ENCODE data around the gene DPP6. TPM values are rescaled to one million over a fixed set of nuclear protein-coding genes. Genes with fewer than 3 reads are reported as not detected.
"Not testable (repeated sequence)": the region's sequence is repeated elsewhere in the genome, so short reads cannot be mapped to it uniquely, and the experiment has no call there.

DPP6 gene
- total and polyA plus RNA-seq, 4 experiments from 2014 or later = not detected

- H3K4me1 Mint-ChIP-seq; H3K27ac Mint-ChIP-seq; H3K9me3 Mint-ChIP-seq; H3K27me3 ChIP-seq (ENCODE audit: insufficient read depth, low read length); H3K4me1 ChIP-seq (ENCODE audit: insufficient read depth, low read length); intact Hi-C loops (cut with micrococcal nuclease); H3K36me3 Mint-ChIP-seq; DNase-seq; H3K9me3 ChIP-seq (ENCODE audit: control insufficient read depth in 1 of 2, low read length in 2 of 2); H3K4me3 ChIP-seq (ENCODE audit: low read length in 2 of 2); CTCF ChIA-PET (ENCODE audit: partially characterized antibody); H3K4me3 Mint-ChIP-seq; H3K27ac ChIP-seq (ENCODE audit: low read depth, low read length); POLR2A ChIA-PET (ENCODE audit: partially characterized antibody); H3K27me3 Mint-ChIP-seq; H3K36me3 ChIP-seq (ENCODE audit: insufficient read depth, low read length): not testable (repeated sequence)
Observed at GRCh38 chr7:154676033-154676421, 623.8 kb downstream of the DPP6 start.

GRCh38 chr7:154676422-154677073, 624.4 kb downstream of the DPP6 start:
- H3K27me3 Mint-ChIP-seq = peaks cover 0 to 3% of the 10 kb centered on the region in 2 donors
- DNase-seq = no peak
- H3K27ac Mint-ChIP-seq = no peak overlapping the region
- no peaks in the 10 kb centered on the region for H3K4me1 ChIP-seq (ENCODE audit: insufficient read depth, low read length)
- ChIA-PET CTCF (ENCODE audit: partially characterized antibody) (no interaction called here), POLR2A (ENCODE audit: partially characterized antibody) (no interaction called here)
- intact Hi-C loops (cut with micrococcal nuclease) = no loop called here
- H3K9me3 ChIP-seq (ENCODE audit: control insufficient read depth in 1 of 2, low read length in 2 of 2) = no peaks in the 10 kb centered on the region
- no peaks in the 10 kb centered on the region for H3K36me3 ChIP-seq (ENCODE audit: insufficient read depth, low read length)
- no peaks in the 10 kb centered on the region for H3K4me1 Mint-ChIP-seq
- no peak overlapping the region for H3K4me3 ChIP-seq (ENCODE audit: low read length in 2 of 2)
- peaks cover 0 to 7% (median 3%) of the 10 kb centered on the region in 8 donors for H3K9me3 Mint-ChIP-seq
- H3K36me3 Mint-ChIP-seq = no peaks in the 10 kb centered on the region
- no peaks in the 10 kb centered on the region for H3K27me3 ChIP-seq (ENCODE audit: insufficient read depth, low read length)
- no peak overlapping the region for H3K27ac ChIP-seq (ENCODE audit: low read depth, low read length)
- H3K4me3 Mint-ChIP-seq = no peak overlapping the region

- peaks cover 0 to 3% (median 3%) of the 10 kb centered on the region in 8 donors for H3K9me3 Mint-ChIP-seq
- CTCF ChIA-PET (ENCODE audit: partially characterized antibody) = no interaction called here
- no peaks in the 10 kb centered on the region for H3K4me1 Mint-ChIP-seq
- H3K36me3 Mint-ChIP-seq = no peaks in the 10 kb centered on the region
- no peak for DNase-seq
- no peaks in the 10 kb centered on the region for H3K4me1 ChIP-seq (ENCODE audit: insufficient read depth, low read length)
- no peak overlapping the region for H3K4me3 ChIP-seq (ENCODE audit: low read length in 2 of 2)
- no peaks in the 10 kb centered on the region for H3K36me3 ChIP-seq (ENCODE audit: insufficient read depth, low read length)
- peaks cover 0 to 3% of the 10 kb centered on the region in 2 donors for H3K27me3 Mint-ChIP-seq
- intact Hi-C loops (cut with micrococcal nuclease) = no loop called here
- no peak overlapping the region for H3K27ac Mint-ChIP-seq
- POLR2A ChIA-PET (ENCODE audit: partially characterized antibody) = no interaction called here
- H3K4me3 Mint-ChIP-seq = no peak overlapping the region
- H3K27ac ChIP-seq (ENCODE audit: low read depth, low read length) = no peak overlapping the region
- H3K27me3 ChIP-seq (ENCODE audit: insufficient read depth, low read length) = no peaks in the 10 kb centered on the region
- H3K9me3 ChIP-seq (ENCODE audit: control insufficient read depth in 1 of 2, low read length in 2 of 2) = no peaks in the 10 kb centered on the region
Observed at GRCh38 chr7:154677454-154677853, 625.3 kb downstream of the DPP6 start.

- H3K4me3 ChIP-seq (ENCODE audit: low read length in 2 of 2); H3K4me1 ChIP-seq (ENCODE audit: insufficient read depth, low read length); H3K27ac ChIP-seq (ENCODE audit: low read depth, low read length); H3K27me3 Mint-ChIP-seq; H3K27ac Mint-ChIP-seq; DNase-seq; intact Hi-C loops (cut with micrococcal nuclease); H3K36me3 Mint-ChIP-seq; H3K9me3 ChIP-seq (ENCODE audit: control insufficient read depth in 1 of 2, low read length in 2 of 2); H3K4me1 Mint-ChIP-seq; H3K27me3 ChIP-seq (ENCODE audit: insufficient read depth, low read length); H3K36me3 ChIP-seq (ENCODE audit: insufficient read depth, low read length); CTCF ChIA-PET (ENCODE audit: partially characterized antibody); H3K9me3 Mint-ChIP-seq; H3K4me3 Mint-ChIP-seq; POLR2A ChIA-PET (ENCODE audit: partially characterized antibody): not testable (repeated sequence)
Observed at GRCh38 chr7:154678001-154678550, 625.9 kb downstream of the DPP6 start.

- no peaks in the 10 kb centered on the region for H3K36me3 Mint-ChIP-seq
- Histone ChIP-seq H3K27me3 (ENCODE audit: insufficient read depth, low read length) (no peaks in the 10 kb centered on the region), H3K4me3 (ENCODE audit: low read length in 2 of 2) (no peak overlapping the region), H3K27ac (ENCODE audit: low read depth, low read length) (no peak overlapping the region), H3K36me3 (ENCODE audit: insufficient read depth, low read length) (no peaks in the 10 kb centered on the region), H3K9me3 (ENCODE audit: control insufficient read depth in 1 of 2, low read length in 2 of 2) (no peaks in the 10 kb centered on the region), H3K4me1 (ENCODE audit: insufficient read depth, low read length) (no peaks in the 10 kb centered on the region)
- H3K27ac Mint-ChIP-seq = peak overlapping the region in 1 of 7 donors; percentile 11
- ChIA-PET POLR2A (ENCODE audit: partially characterized antibody) (no interaction called here), CTCF (ENCODE audit: partially characterized antibody) (no interaction called here)
- no peak for DNase-seq
- H3K9me3 Mint-ChIP-seq = peaks cover 0 to 3% (median 1%) of the 10 kb centered on the region in 8 donors
- peaks cover 0 to 3% of the 10 kb centered on the region in 2 donors for H3K27me3 Mint-ChIP-seq
- intact Hi-C loops (cut with micrococcal nuclease) = no loop called here
- H3K4me1 Mint-ChIP-seq = no peaks in the 10 kb centered on the region
- H3K4me3 Mint-ChIP-seq = no peak overlapping the region
Observed at GRCh38 chr7:154679379-154680053, 627.3 kb downstream of the DPP6 start.

- Mint-ChIP-seq H3K36me3 (no peaks in the 10 kb centered on the region), H3K4me3 (no peak overlapping the region), H3K4me1 (no peaks in the 10 kb centered on the region), H3K9me3 (peaks cover 0 to 3% (median 0%) of the 10 kb centered on the region in 8 donors), H3K27ac (no peak overlapping the region), H3K27me3 (no peaks in the 10 kb centered on the region)
- Histone ChIP-seq H3K27ac (ENCODE audit: low read depth, low read length) (no peak overlapping the region), H3K9me3 (ENCODE audit: control insufficient read depth in 1 of 2, low read length in 2 of 2) (no peaks in the 10 kb centered on the region), H3K4me3 (ENCODE audit: low read length in 2 of 2) (no peak overlapping the region), H3K27me3 (ENCODE audit: insufficient read depth, low read length) (no peaks in the 10 kb centered on the region), H3K36me3 (ENCODE audit: insufficient read depth, low read length) (no peaks in the 10 kb centered on the region), H3K4me1 (ENCODE audit: insufficient read depth, low read length) (no peaks in the 10 kb centered on the region)
- no peak for DNase-seq
- intact Hi-C loops (cut with micrococcal nuclease) = no loop called here
- ChIA-PET CTCF (ENCODE audit: partially characterized antibody) (no interaction called here), POLR2A (ENCODE audit: partially characterized antibody) (no interaction called here)
Observed at GRCh38 chr7:154680894-154681659, 628.9 kb downstream of the DPP6 start.

- Mint-ChIP-seq H3K36me3 (no peaks in the 10 kb centered on the region), H3K27me3 (no peaks in the 10 kb centered on the region), H3K27ac (no peak overlapping the region), H3K9me3 (peaks cover 0 to 3% (median 0%) of the 10 kb centered on the region in 8 donors), H3K4me3 (no peak overlapping the region), H3K4me1 (no peaks in the 10 kb centered on the region)
- Histone ChIP-seq H3K27me3 (ENCODE audit: insufficient read depth, low read length) (no peaks in the 10 kb centered on the region), H3K4me3 (ENCODE audit: low read length in 2 of 2) (no peak overlapping the region), H3K36me3 (ENCODE audit: insufficient read depth, low read length) (no peaks in the 10 kb centered on the region), H3K27ac (ENCODE audit: low read depth, low read length) (no peak overlapping the region), H3K4me1 (ENCODE audit: insufficient read depth, low read length) (no peaks in the 10 kb centered on the region), H3K9me3 (ENCODE audit: control insufficient read depth in 1 of 2, low read length in 2 of 2) (no peaks in the 10 kb centered on the region)
- ChIA-PET POLR2A (ENCODE audit: partially characterized antibody) (no interaction called here), CTCF (ENCODE audit: partially characterized antibody) (no interaction called here)
- no peak for DNase-seq
- intact Hi-C loops (cut with micrococcal nuclease) = no loop called here
Observed at GRCh38 chr7:154682003-154682402, 629.8 kb downstream of the DPP6 start.

Data from CD4-positive, alpha-beta memory T cell (primary cell).